Measurements from ENCODE around the gene ARL15. TPM values are rescaled to one million over a fixed set of nuclear protein-coding genes. Genes with fewer than 3 reads are reported as not detected.
"Not testable (repeated sequence)": the region's sequence is repeated elsewhere in the genome, so short reads cannot be mapped to it uniquely, and the experiment has no call there.

ARL15 gene
- total RNA-seq, 2 donors from 2014 or later: 11.4 to 22.8 TPM

DNA sequence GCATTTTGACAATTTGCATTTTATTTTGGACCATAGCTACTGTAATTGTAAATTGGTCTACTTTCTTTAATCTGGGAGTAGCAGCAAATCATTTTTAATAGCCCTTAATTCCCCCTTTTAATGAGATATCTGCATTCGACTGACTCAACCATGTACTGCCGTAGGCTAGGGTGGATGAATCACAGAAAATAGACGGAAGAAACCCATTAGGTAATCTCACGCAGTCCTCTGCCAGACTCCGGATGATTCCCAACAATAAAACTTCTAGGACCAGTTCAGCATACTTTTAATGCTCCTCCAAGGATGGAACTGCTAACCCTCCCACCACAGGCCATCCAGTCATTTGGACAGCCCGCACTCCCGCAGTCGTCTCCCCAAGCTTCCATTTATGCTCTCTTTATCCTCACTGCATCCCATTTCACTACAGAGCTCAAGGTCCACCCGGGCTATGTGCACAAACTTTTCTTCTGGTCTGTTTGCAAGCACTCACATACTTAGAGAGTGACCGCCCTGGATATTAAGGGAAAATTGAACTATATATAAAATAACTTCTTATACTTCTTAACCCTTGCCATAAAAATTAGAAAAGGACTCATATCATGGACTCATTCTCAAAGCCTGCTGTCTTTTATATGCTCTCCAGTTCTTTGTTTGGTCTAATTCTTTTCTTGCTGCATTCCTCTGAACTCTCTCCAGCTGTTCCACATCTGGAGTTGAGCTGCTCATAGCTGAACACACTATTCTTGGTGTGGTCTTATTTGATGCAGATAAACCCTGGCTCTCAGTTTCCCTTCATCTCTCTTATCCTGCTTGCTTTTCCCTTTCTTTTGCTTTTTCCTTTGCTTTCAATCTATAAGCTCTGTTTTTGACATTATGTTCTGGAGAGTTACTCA, 326.6 kb downstream of the ARL15 start:
- H3K4me3 ChIP-seq: no peak overlapping the region
- DNase-seq (ENCODE audit: low spot score): no peak
- no peaks in the 10 kb centered on the region for H3K4me1 ChIP-seq
- H3K9me3 ChIP-seq: no peaks in the 10 kb centered on the region
- TF ChIP-seq, protein P1, sequence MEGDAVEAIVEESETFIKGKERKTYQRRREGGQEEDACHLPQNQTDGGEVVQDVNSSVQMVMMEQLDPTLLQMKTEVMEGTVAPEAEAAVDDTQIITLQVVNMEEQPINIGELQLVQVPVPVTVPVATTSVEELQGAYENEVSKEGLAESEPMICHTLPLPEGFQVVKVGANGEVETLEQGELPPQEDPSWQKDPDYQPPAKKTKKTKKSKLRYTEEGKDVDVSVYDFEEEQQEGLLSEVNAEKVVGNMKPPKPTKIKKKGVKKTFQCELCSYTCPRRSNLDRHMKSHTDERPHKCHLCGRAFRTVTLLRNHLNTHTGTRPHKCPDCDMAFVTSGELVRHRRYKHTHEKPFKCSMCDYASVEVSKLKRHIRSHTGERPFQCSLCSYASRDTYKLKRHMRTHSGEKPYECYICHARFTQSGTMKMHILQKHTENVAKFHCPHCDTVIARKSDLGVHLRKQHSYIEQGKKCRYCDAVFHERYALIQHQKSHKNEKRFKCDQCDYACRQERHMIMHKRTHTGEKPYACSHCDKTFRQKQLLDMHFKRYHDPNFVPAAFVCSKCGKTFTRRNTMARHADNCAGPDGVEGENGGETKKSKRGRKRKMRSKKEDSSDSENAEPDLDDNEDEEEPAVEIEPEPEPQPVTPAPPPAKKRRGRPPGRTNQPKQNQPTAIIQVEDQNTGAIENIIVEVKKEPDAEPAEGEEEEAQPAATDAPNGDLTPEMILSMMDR (IDR thresholded peaks at IDR 0.05): no peak
- H3K27me3 ChIP-seq: no peaks in the 10 kb centered on the region
- no peak overlapping the region for H3K27ac ChIP-seq
- no peaks in the 10 kb centered on the region for H3K36me3 ChIP-seq

DNA sequence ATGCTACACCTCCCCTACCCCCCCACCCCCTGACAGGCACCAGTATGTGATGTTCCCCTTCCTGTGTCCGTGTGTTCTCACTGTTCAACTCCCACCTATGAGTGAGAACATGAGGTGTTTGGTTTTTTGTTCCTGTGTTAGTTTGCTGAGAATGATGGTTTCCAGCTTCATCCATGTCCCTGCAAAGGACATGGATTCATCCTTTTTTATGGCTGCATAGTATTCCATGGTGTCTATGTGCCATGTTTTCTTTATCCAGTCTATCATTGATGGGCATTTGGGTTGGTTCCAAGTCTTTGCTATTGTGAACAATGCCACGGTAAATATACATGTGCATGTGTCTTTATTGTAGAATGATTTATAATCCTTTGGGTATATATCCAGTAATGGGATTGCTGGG, 328.1 kb downstream of the ARL15 start:
- not testable (repeated sequence) for H3K9me3 ChIP-seq; H3K4me1 ChIP-seq; DNase-seq (ENCODE audit: low spot score); H3K4me3 ChIP-seq; H3K36me3 ChIP-seq; H3K27ac ChIP-seq; H3K27me3 ChIP-seq

DNA sequence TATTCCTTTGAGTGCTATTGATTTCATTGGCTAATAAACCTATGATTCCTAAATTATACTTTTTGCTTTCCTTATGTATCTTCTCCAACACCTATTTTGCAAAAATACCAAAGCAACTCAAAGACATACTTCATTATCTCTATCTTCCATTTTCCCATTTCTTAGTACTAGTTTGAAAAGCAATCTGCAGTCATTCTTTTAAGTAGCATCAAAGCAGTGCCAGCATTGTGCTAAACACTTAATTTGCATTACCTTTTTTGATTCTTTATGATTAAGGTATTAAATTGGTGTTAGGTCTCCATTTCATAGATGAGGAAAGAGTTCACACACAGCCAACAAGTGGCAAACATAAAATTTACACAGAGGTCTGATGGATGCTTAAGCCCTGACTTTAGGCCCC, 330.3 kb downstream of the ARL15 start:
- Histone ChIP-seq H3K27ac (no peak overlapping the region), H3K4me3 (no peak overlapping the region), H3K9me3 (no peaks in the 10 kb centered on the region), H3K36me3 (no peaks in the 10 kb centered on the region), H3K27me3 (no peaks in the 10 kb centered on the region), H3K4me1 (no peaks in the 10 kb centered on the region)
- DNase-seq (ENCODE audit: low spot score): no peak
- TF ChIP-seq, protein P1 (IDR thresholded peaks at IDR 0.05): no peak

DNA sequence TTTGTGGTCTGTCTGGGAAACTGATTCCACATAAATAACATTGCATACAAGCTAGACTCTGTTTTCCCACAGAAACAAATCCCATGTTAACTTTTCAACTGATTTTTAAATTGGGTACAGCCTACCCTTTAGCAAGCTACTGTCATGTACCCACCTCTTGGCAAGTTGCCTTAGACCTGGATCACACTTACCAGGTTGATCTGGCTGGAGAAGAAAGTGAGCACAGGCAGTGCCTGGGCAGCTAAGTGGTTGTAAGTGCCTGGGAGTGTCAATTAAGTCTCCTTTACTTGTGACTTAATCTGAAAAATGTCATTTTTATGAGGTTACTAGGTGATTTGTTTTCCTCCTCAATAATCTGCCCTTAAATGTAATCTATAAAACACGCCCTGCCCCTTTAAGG, 336.4 kb downstream of the ARL15 start:
- Histone ChIP-seq H3K4me1 (no peaks in the 10 kb centered on the region), H3K9me3 (no peaks in the 10 kb centered on the region), H3K36me3 (no peaks in the 10 kb centered on the region), H3K4me3 (no peak overlapping the region), H3K27me3 (no peaks in the 10 kb centered on the region), H3K27ac (no peak overlapping the region)
- TF ChIP-seq, protein P1 (IDR thresholded peaks at IDR 0.05): no peak
- DNase-seq (ENCODE audit: low spot score): no peak

DNA sequence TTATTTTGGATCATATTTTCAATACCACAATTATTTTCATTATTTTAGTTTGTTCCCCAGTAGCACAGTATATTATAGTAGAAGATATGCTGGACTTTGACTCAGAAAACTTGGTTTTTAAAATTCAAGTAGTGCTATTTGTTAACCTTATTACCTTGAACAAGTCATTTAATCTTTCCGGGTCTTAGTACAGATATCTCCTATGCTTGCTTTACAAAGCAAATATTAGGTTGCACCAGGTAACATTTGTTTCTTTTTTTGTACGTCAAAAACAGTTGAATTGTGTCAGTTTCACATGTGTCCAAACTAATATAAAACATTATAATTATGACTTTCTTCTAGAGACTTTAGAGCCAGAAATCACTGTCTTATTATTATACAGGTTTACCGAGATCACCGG, 338.1 kb downstream of the ARL15 start:
- no peak for DNase-seq (ENCODE audit: low spot score)
- Histone ChIP-seq H3K36me3 (no peaks in the 10 kb centered on the region), H3K27ac (no peak overlapping the region), H3K4me3 (no peak overlapping the region), H3K27me3 (no peaks in the 10 kb centered on the region), H3K4me1 (no peaks in the 10 kb centered on the region), H3K9me3 (no peaks in the 10 kb centered on the region)
- TF ChIP-seq, protein P1 (IDR thresholded peaks at IDR 0.05): no peak

DNA sequence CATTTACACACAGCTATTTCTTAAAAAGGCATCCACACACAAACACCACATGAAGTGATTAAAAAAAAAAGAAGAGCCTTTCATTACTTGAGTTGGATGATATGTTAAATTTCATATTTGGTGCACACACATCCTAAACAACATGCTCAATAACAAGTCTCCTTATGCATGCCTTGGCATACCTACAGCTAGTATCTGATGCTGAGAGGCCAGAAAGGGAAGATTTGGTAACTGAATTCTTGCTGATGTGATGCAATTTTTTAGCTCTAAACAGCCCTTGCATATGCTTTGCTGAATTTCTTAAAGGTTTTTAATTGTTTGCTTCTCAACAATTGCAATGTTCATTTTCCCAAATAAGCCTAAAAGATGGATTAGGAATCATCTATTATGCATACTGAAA, 338.8 kb downstream of the ARL15 start:
- Histone ChIP-seq H3K9me3 (no peaks in the 10 kb centered on the region), H3K4me1 (no peaks in the 10 kb centered on the region), H3K4me3 (no peak overlapping the region), H3K27ac (no peak overlapping the region), H3K36me3 (no peaks in the 10 kb centered on the region), H3K27me3 (no peaks in the 10 kb centered on the region)
- TF ChIP-seq, protein P1 (IDR thresholded peaks at IDR 0.05): no peak
- no peak for DNase-seq (ENCODE audit: low spot score)
